Activated T-helper 17 cell treated with anti-CD3 and anti-CD28 coated beads, Interleukin-2, amount 50 U/mL, for 72 hours (primary cell): ENCODE data around the gene TM9SF2. TPM values are rescaled to one million over a fixed set of nuclear protein-coding genes. Genes with fewer than 3 reads are reported as not detected.
A peak's percentile ranks its signal among the peaks of the same experiment; 100 is the strongest.

Experiments used
- ATAC-seq: fragments of 150-1000 bp; cut with Tn5 transposase; replicated peaks from 2 replicates; pipeline ENCODE4 v1.10.0; 2021; ENCODE audit warnings: mild to moderate bottlenecking, moderate library complexity
- H3K27ac Mint-ChIP-seq: one replicate; pipeline ENCODE4 v1.8.0; 2022; ENCODE audit warnings: mixed read lengths
- H3K27me3 Mint-ChIP-seq: one replicate; pipeline ENCODE4 v1.8.0; 2022; ENCODE audit warnings: mixed read lengths
- H3K36me3 Mint-ChIP-seq: one replicate; pipeline ENCODE4 v1.8.0; 2022; ENCODE audit warnings: low read depth, mild to moderate bottlenecking, mixed read lengths
- H3K4me1 Mint-ChIP-seq: one replicate; pipeline ENCODE4 v1.8.0; 2022; ENCODE audit warnings: mixed read lengths
- H3K4me3 Mint-ChIP-seq: one replicate; pipeline ENCODE4 v1.8.0; 2022; ENCODE audit warnings: mild to moderate bottlenecking, mixed read lengths
- H3K9me3 Mint-ChIP-seq: one replicate; pipeline ENCODE4 v1.8.0; 2022; ENCODE audit warnings: mixed read lengths
- total RNA-seq, 2 donors: library from RNA; stranded (reverse); gene quantifications; one replicate each; pipeline ENCODE4 v1.2.3, GENCODE V29; 2022

TM9SF2 gene
- total RNA-seq, 2 donors from 2014 or later, result 50.6 to 97.3 TPM

DNA sequence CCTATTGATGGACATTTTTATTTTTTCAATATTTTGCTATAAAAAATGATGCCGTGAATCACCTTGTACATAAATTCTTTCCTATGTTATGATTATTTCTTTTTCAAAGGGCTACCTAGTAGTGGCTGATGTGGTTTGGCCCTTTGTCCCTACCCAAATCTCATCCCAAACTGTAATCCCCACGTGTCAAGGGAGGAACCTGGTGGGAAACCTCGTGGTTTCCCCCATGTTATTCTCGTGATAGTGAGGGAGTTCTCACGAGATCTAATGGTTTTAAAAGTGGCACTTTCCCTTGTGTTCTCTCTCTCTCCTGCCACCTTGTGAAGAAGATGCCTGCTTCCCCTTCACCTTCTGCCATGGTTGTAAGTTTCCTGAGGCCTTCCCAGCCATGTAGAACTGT, 94.9 kb downstream of the TM9SF2 start:
- no peak for ATAC-seq
- no peak overlapping the region for H3K27ac Mint-ChIP-seq
- no peaks in the 10 kb centered on the region for H3K27me3 Mint-ChIP-seq
- H3K9me3 Mint-ChIP-seq, result no peaks in the 10 kb centered on the region
- H3K36me3 Mint-ChIP-seq, result no peaks in the 10 kb centered on the region
- H3K4me3 Mint-ChIP-seq, result no peak overlapping the region
- peaks cover 1% of the 10 kb centered on the region for H3K4me1 Mint-ChIP-seq

DNA sequence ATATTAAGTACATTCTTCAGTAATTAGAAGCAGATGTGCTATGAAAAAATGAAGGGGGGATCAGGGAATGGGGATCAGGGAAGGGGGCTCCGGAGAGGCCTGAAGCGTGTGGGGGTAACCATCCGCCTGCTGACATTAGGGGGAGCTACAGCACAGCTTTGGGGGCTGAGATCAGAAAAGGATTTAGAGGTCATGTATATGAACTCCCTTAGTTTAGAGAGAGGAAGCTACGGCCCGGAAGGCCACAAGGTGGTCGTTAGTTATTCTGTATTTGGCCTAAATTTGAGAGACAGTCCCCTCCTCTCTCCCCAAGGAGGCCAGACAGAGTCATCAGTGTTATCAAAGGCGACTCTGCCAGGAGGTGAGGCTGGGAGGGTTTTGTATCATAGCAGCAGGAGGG, 99.0 kb downstream of the TM9SF2 start:
- Mint-ChIP-seq H3K36me3 (no peaks in the 10 kb centered on the region), H3K9me3 (no peaks in the 10 kb centered on the region), H3K27ac (no peak overlapping the region), H3K4me3 (no peak overlapping the region), H3K27me3 (no peaks in the 10 kb centered on the region), H3K4me1 (peaks cover 10% of the 10 kb centered on the region)
- ATAC-seq, result no peak

DNA sequence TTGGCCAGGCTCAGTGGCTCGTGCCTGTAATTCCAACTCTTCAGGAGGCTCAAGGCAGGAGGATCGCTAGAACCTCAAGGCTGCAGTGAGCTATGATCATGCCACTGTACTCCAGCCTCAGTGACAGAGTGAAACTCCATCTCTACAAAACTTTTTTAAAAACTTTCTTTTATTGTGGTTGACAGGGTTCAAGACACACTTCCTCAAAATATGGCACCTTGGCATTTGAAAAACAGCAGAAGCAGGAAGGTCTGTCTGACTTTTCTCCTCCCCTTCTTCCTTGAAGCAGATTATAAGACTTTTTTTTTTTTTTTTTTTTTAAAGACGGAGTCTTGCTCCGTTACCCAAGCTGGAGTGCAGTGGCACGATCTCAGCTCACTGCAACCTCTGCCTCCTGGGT, 100.3 kb downstream of the TM9SF2 start:
- no peaks in the 10 kb centered on the region for H3K27me3 Mint-ChIP-seq
- no peaks in the 10 kb centered on the region for H3K36me3 Mint-ChIP-seq
- peaks cover 16% of the 10 kb centered on the region for H3K4me1 Mint-ChIP-seq
- H3K9me3 Mint-ChIP-seq, result no peaks in the 10 kb centered on the region
- peak overlapping the region; percentile 39 for H3K27ac Mint-ChIP-seq
- no peak overlapping the region for H3K4me3 Mint-ChIP-seq
- ATAC-seq, result no peak

GRCh38 chr13:99604636-99605035, 103.4 kb downstream of the TM9SF2 start:
- Mint-ChIP-seq H3K4me3 (peak overlapping the region; percentile 91), H3K27ac (no peak overlapping the region), H3K36me3 (no peaks in the 10 kb centered on the region), H3K4me1 (peaks cover 18% of the 10 kb centered on the region), H3K27me3 (no peaks in the 10 kb centered on the region), H3K9me3 (no peaks in the 10 kb centered on the region)
- ATAC-seq, result no peak

DNA sequence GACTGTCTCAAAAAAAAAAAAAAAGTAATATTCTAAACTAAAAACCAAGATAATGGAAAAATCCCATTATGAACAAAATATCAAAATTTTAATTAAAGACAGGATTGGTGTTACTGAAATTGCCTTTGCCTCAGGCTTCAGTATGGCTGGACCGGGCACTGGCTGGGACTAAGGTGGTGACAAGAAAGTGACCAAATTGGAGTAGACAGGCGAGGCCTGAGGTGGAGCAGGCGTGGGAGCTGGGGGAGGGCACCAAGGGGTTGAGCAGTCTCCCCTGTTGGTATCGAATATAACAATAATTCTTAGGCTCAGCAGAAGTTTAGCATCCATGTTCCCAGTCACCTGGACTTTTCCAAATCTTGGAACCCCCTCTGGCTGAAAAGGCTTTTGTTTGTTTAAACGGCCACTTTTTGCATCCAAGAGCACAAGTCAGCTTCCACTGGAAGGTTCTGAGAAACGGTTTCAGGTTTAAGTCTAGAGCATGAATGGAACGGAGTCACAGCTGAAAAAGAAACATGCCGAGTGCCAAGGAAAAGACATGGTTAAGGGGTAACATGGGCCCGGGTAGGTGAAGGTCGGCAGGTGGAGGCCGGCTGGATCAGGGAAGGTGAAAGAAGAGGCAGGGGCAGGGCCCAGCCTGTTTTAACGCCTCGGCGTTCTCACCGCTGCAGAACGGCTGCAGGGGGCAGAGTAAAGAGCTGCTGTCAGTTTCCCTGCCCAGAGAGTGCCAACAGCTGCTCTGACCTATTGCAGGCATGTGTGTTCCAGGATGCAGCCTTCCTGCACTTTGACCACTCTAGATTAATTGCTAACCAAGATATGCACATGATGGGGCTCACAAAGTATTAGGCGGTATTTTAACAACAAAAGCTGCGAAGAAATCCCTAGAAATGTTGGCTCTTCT, 104.4 kb downstream of the TM9SF2 start:
- Mint-ChIP-seq H3K4me1 (peaks cover 21% of the 10 kb centered on the region), H3K27me3 (no peaks in the 10 kb centered on the region), H3K27ac (peak overlapping the region; percentile 76), H3K36me3 (no peaks in the 10 kb centered on the region), H3K4me3 (peak overlapping the region; percentile 91), H3K9me3 (no peaks in the 10 kb centered on the region)
- peak; percentile 79 for ATAC-seq

GRCh38 chr13:99606324-99607066, 105.2 kb downstream of the TM9SF2 start, which contains the start of gene CLYBL:
Gene CLYBL, plus strand, starts transcription at chr13:99606690.
- Mint-ChIP-seq H3K27me3 (no peaks in the 10 kb centered on the region), H3K36me3 (no peaks in the 10 kb centered on the region), H3K9me3 (no peaks in the 10 kb centered on the region), H3K4me3 (peak within 1 kb of the TSS; percentile 91), H3K4me1 (peaks cover 17% of the 10 kb centered on the region), H3K27ac (peak within 1 kb of the TSS; percentile 76)
- ATAC-seq, result peak; percentile 91

DNA sequence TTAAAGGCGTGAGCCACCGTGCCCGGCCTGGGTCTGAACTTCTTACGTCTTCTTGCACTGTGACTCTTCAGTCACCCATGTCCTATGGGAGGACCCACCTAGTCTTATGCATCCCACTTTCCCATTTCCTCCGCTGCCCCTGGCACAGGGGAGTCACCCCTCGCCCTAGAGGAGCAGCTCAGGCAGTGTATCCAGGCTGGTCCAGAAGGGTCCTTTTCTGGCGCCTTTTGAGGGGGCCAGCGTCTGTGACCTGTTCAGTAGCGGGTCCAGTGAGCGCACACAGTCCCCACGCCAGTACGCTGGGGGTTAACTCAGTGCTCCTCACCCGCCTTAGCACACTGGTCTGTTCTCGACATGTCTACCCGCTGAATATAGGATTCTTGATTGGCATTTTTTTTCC, 107.1 kb downstream of the TM9SF2 start:
- Mint-ChIP-seq H3K27me3 (no peaks in the 10 kb centered on the region), H3K4me1 (peaks cover 14% of the 10 kb centered on the region), H3K9me3 (no peaks in the 10 kb centered on the region), H3K36me3 (no peaks in the 10 kb centered on the region), H3K27ac (no peak overlapping the region), H3K4me3 (peak overlapping the region; percentile 91)
- ATAC-seq, result no peak

DNA sequence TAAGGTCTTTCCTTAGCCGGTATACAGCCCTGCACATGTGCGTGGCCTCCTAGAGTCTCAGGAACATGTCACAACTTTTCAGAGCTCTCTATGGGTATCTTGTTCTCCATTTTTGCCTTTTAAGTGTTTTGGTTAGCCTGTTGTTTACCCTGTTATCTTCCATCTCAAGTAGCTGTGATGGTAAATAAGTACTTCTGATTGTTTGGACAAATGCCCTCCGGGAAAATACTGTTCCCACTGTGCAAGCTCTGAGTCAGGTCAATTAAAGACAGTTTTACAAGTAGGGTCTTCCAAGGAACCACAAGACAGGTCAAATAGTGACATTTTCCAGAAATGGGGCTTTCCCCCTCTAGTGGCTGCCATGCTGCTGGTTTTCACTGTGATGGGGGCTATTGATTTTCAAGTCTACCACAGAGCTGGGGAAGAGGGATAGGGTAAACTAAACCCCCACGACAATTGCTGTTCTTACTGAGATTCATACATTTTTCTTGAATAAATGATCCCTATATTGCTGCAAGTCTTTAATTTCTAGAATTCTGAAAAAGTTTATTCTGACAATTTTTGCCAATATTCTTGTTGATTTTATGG, 109.5 kb downstream of the TM9SF2 start:
- Mint-ChIP-seq H3K27ac (no peak overlapping the region), H3K36me3 (no peaks in the 10 kb centered on the region), H3K4me1 (peaks cover 17% of the 10 kb centered on the region)

More for the DNA sequence above, 109.5 kb downstream of the TM9SF2 start:
- ATAC-seq, result no peak
- Mint-ChIP-seq H3K27me3 (no peaks in the 10 kb centered on the region), H3K9me3 (no peaks in the 10 kb centered on the region), H3K4me3 (no peak overlapping the region)

Other genes starting within 250 kb of the TM9SF2 start
- 10 to 100 TPM in 1 of 2 donors, 1 to 10 TPM in 1; 8.7 to 10.1 TPM for gene GPR18, start 243.1 kb upstream of the TM9SF2 start, total RNA-seq
- 10 to 100 TPM; 92.4 to 95.1 TPM for gene GPR183, start 194.1 kb upstream of the TM9SF2 start, total RNA-seq
- 10 to 100 TPM in 1 of 2 donors, 1 to 10 TPM in 1; 8.9 to 10.0 TPM for gene CLYBL, start 105.2 kb downstream of the TM9SF2 start, total RNA-seq